H7 (cell line): Measurements from ENCODE around the gene POC1A. TPM values are rescaled to one million over a fixed set of nuclear protein-coding genes. Genes with fewer than 3 reads are reported as not detected.

ENCODE experiments used
- DNase-seq: peaks from one replicate; pipeline ENCODE4 v3.0.0; 2012
- H3K27me3 ChIP-seq: 2 replicates; pipeline ENCODE4 v1.6.0; 2011; ENCODE audit warnings: mild to moderate bottlenecking, low read length; ENCODE audit not compliant: control insufficient read depth, insufficient read depth
- H3K36me3 ChIP-seq: replicated peaks from 2 replicates; pipeline ENCODE4 v1.5.1; 2011; ENCODE audit warnings: low read length; ENCODE audit not compliant: control insufficient read depth, insufficient read depth
- H3K4me3 ChIP-seq: 2 replicates; pipeline ENCODE4 v1.5.1; 2011; ENCODE audit warnings: low read depth, mild to moderate bottlenecking, control low read depth, low read length, moderate library complexity; ENCODE audit not compliant: insufficient read depth
- total RNA-seq: library from RNA; depleted of rRNA; stranded (reverse); fragments of >200 nt; shearing (Covaris generic); gene quantifications from 2 replicates; pipeline ENCODE4 v1.2.3, GENCODE V29; 2014

The POC1A gene
- total RNA-seq, 1 experiment from 2014 or later = 25.1 TPM

- Histone ChIP-seq H3K27me3 (no peaks in the 10 kb centered on the region), H3K4me3 (no peak overlapping the region), H3K36me3 (peaks cover 16% of the 10 kb centered on the region)
- no peak for DNase-seq
Measured at GRCh38 chr3:52097851-52098507, 56.2 kb downstream of the POC1A start.

GRCh38 chr3:52095990-52096775 lies 58.0 kb downstream of the POC1A start:
- H3K4me3 ChIP-seq = no peak overlapping the region
- no peaks in the 10 kb centered on the region for H3K27me3 ChIP-seq
- DNase-seq = no peak
- H3K36me3 ChIP-seq = peaks cover 18% of the 10 kb centered on the region

DNA sequence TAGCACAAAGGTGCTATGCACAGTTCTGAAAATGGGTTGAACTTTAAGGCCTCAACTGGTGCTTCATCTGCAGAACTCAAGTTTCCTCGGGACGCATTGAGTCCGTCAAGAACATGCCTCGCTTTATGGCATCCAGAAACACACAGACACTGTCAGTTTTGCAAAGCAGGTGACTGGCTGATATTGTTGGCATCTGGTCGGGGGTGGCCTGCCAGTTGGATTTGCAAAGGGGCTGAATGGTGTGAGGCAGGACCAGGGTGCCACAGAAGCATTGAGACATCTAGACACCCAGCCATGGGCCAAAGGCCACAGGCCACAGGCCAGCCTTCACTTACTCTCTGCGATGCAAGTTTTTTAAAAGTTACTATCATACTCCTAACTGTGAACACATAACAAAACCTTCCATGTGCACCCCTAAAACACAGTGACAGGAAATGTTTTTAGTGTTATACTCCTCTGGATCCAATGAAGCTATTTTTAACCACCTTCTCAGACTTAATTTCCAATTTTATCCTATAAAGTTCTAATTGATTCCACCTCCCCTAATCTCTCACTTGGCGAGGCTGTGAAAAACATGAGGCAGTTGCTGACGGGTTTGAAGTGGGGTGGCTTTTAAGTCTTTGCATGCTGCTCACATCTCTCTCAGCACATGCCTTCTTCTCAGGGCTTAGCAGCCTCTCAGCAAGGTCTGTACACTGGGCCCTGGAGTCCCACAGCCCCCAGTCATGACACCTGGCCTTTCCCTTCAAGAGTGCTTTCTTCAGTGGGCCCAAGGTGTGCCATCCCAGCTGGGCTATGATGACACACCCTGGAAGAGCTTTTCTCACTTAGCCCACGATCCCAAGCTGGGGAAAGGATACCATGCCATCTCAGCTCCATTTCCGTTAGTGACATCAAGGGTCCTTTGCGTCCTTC lies 59.4 kb downstream of the POC1A start:
- Histone ChIP-seq H3K36me3 (peaks cover 18% of the 10 kb centered on the region), H3K4me3 (no peak overlapping the region), H3K27me3 (no peaks in the 10 kb centered on the region)
- no peak for DNase-seq

DNA sequence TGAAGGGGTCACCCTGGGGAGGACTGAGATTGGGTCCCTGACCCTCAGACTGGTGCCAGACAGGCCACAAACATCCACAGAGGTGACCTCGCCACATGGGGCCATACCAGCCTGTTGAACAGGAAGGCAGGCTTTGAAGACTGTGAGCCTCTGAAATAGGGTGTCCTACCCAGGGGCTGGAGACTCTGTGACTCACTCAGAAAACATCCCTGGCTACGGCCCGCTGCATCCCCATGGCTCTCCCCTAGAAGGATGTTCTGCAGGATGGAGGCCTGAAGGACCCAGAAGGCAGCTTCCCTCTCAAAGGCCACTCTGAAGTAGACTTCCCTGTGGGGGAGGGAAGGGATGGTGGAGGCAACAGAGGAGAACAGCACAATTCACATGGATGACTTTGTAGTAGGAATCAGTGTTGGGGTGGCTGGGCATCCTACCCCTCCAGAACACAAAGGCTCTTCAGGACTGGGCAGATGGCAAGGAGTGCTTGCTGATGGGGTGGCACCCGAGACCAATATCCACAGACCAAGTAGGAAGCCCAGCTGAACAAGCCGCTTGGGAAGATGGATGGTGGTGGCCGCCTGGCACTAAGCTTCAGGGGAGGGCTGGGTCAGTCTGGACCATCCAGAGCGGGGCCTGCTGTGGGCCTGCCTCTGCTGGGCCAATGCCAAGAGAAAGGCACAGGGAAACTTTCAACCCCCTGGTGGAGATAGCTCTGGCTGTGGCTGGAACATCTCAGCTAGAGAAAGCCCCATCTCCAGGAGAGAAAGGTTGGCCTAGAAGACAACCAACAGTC lies 60.3 kb downstream of the POC1A start:
- H3K36me3 ChIP-seq = peaks cover 18% of the 10 kb centered on the region
- no peaks in the 10 kb centered on the region for H3K27me3 ChIP-seq
- no peak overlapping the region for H3K4me3 ChIP-seq
- no peak for DNase-seq

- DNase-seq = no peak
- Histone ChIP-seq H3K36me3 (peaks cover 20% of the 10 kb centered on the region), H3K4me3 (no peak overlapping the region), H3K27me3 (no peaks in the 10 kb centered on the region)
Measured at GRCh38 chr3:52092891-52093290, 61.3 kb downstream of the POC1A start.

GRCh38 chr3:52092271-52092660 lies 62.0 kb downstream of the POC1A start:
- H3K27me3 ChIP-seq = no peaks in the 10 kb centered on the region
- no peak overlapping the region for H3K4me3 ChIP-seq
- peaks cover 18% of the 10 kb centered on the region for H3K36me3 ChIP-seq
- no peak for DNase-seq

- Histone ChIP-seq H3K4me3 (no peak overlapping the region), H3K27me3 (no peaks in the 10 kb centered on the region), H3K36me3 (peaks cover 13% of the 10 kb centered on the region)
- DNase-seq = no peak
Measured at GRCh38 chr3:52091586-52092270, 62.5 kb downstream of the POC1A start.

- peak; percentile 86 for DNase-seq
- Histone ChIP-seq H3K36me3 (peaks cover 11% of the 10 kb centered on the region), H3K27me3 (no peaks in the 10 kb centered on the region), H3K4me3 (no peak overlapping the region)
Measured at GRCh38 chr3:52090933-52091468, 63.2 kb downstream of the POC1A start.

DNA sequence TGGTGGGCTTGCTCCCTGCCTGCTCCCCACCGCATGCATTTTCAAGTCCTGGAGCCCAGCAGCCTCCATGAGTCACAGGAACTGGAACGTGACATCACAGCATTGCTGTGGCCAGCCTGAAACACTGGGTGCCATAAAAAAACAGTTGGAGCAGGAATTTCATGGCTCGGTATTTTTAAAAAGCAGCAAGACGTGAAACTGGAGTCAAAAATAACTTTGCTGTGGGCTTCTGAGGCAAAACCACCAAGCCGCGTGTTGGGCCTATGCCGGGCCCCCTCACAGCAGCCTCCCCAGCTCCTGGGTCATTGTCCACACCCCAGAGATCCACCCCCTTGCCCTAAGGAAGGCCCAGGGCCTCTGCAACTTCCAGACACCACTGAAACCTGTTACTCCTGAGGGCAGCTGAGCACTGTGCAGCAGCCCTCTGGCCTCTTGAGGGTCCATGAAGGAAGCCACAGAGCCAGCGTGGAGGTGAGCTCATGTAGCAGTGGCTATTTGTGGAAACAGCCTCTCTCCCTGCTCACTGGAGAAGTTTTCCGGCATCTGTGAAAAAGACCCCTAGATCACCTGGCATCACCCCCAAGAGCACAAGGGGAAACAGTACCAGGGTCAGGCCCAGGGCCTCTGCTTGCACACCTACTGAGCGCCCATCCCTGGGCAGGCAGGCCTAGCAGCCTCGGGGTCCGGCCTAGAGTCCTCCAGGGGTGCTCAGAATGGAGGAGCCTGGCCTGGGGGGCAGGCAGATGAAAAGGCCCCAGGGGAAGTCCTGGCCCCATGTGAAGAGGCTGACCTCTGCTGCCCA lies 63.9 kb downstream of the POC1A start:
- H3K36me3 ChIP-seq = peaks cover 9% of the 10 kb centered on the region
- DNase-seq = peak; percentile 39
- H3K4me3 ChIP-seq = no peak overlapping the region
- no peaks in the 10 kb centered on the region for H3K27me3 ChIP-seq

DNA sequence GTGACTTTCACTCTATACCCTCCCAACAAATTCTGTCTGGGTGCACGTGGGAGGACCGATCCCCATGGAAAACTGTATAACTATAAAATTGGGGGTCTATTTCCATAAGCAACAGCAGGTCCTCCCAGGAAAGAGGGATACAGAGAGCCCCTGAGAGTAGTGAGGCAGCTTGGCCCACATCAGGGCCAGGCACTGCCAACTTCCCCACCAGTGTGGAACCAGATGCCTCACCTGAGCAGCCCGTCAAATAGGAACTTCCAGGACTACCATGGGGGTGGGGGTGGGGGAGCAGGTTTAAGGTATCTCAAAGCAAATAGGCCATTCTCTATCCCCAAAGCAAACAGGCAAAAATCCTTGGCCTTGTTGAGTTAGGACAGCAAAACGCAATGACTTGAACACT lies 64.5 kb downstream of the POC1A start:
- Histone ChIP-seq H3K4me3 (no peak overlapping the region), H3K36me3 (peaks cover 9% of the 10 kb centered on the region), H3K27me3 (no peaks in the 10 kb centered on the region)
- DNase-seq = peak; percentile 36

DNA sequence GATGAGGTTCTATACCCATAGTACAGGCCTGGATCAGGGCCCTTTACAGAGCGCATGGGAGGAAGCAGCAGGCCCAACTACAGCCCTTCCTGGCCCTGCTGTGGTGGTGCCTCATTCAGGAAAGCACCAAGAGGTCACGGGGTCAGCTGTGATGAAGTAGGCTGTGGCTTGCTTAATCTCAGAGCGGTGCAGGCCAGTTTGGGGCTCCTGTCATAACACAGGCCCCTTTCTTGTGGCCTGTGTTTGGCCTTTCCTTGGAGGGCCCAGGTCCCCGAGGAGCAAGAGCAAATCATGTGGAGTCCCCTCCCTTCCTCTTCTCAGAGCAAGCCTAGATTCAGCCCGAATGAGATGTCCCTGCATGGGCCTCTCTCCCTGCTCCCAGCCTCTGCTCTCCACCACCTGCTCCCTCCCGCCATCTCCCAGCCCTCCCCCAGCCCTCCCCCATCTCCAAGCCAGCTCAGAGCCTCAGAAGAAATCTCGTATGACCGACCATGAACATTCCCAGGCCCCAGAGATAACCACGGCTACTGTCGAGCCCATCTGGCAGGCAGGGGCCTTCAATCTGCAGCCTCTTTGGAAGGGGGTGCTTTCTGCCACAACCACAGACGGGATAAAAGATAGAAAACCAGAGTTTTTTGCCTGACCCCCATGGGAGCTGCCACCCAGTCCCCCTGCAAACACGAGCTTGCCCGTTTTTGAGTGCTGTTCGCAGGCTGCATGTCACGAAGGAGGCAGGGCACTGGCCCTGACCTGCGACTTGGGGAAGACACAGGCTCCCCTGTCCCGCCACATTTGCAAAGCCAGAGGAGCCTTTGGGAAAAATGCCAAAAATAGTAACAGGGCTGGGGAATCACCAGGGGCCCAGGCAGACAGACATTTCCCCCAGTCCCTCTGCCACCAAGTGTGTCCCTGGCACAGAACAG lies 65.5 kb downstream of the POC1A start:
- Histone ChIP-seq H3K27me3 (no peaks in the 10 kb centered on the region), H3K36me3 (peaks cover 7% of the 10 kb centered on the region), H3K4me3 (no peak overlapping the region)
- peak; percentile 47 for DNase-seq

DNA sequence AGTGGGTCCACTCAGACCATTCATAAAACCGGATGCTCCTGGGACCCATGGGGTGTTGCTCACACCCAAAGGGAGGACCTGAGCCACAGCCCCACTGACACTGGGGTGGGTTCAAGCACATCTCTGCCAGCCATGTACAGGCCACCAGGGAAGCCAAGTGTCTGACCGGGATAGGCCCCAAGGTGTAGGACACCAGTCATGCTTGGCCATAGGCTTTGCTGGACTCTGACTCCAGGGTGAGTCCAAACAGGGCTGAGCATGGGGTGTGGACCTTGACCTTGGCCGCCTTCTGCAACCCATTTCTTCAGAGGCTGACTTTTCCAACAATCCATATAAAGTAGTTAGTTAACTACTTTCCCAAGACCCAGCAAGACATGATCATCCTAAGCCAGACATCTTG lies 66.5 kb downstream of the POC1A start:
- Histone ChIP-seq H3K36me3 (peaks cover 4% of the 10 kb centered on the region), H3K27me3 (no peaks in the 10 kb centered on the region), H3K4me3 (no peak overlapping the region)
- DNase-seq = no peak
